SKM-1 treated with dmso at 0.1 percent for 144 hours (cell line): ENCODE measurements around the gene RNF126.
"Not testable (repeated sequence)": the region's sequence is repeated elsewhere in the genome, so short reads cannot be mapped to it uniquely, and the experiment has no call there.

Experiments
- DNase-seq: peaks from one replicate; lab custom pipeline; 2025; ENCODE audit not compliant: unreplicated experiment; lab: John Stamatoyannopoulos, UW

Gene RNF126

DNA sequence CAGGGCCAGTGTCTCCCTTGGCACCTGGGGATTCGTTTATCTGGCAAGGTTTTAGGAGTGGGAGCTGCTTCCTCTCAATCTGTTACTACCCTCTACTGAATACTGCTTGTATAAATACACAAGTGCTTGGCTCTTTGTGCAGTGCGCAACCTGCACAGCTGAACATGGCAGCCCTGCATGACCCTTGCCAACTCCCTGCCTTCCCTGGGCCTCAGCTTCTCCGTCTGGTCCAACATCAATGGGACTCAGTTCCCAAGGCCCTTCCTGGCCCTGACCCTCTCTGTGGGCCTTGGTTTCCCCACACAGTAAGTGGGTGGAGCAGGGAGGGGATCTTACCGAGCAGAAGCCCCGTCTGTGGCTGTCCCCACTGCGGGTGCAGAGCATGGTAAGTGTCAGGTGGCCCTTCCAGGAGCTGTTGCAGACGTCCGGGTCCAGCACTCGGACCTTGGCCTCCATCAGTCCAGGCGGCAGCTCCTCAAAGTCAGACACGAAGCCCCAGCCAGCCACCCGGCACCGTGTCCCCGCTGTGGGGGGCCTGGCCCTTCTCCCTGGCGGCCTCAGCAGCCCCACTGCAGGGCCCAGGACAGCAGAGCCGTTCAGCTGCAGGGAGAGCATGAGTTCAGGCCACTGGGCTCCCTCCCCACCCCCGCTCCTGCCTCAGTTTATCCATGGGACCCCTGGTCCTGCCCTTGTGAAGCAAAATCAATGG lies 23.7 kb upstream of the RNF126 start:
- DNase-seq = no peak

- DNase-seq = no peak
Measured at GRCh38 chr19:685454-685931, 22.5 kb upstream of the RNF126 start.

GRCh38 chr19:682678-683320 lies 19.8 kb upstream of the RNF126 start:
- DNase-seq = no peak

- no peak for DNase-seq
Measured at GRCh38 chr19:681029-682019, 18.3 kb upstream of the RNF126 start.

DNA sequence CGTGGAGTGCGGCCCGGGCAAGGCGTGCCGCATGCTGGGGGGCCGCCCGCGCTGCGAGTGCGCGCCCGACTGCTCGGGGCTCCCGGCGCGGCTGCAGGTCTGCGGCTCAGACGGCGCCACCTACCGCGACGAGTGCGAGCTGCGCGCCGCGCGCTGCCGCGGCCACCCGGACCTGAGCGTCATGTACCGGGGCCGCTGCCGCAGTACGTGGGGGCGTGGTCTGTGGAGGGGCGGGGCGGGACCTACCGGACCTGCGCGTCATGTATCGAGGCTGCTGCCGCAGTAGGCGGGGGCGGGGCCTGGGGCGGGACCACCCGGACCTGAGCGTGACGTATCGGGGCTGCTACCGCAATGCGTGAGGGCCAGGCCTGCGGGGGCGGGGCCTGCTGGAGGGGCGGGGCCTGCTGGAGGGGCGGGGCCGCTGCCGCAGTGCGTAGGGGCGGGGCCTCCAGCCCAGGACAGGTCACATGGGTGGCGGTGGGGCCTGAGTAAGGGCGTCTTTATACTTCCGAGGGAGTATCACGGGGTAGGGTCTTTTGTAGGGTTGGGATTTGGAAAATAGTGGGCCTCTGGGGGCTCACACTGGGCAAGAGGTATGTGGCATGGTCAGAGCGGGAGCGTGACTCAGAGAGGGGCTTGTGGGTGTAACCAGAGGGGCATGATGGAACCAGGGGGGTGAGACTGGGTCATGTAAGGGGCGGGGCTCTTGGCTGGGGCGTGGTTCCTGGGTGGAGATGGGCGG lies 17.4 kb upstream of the RNF126 start:
- peak; percentile 98 for DNase-seq

DNA sequence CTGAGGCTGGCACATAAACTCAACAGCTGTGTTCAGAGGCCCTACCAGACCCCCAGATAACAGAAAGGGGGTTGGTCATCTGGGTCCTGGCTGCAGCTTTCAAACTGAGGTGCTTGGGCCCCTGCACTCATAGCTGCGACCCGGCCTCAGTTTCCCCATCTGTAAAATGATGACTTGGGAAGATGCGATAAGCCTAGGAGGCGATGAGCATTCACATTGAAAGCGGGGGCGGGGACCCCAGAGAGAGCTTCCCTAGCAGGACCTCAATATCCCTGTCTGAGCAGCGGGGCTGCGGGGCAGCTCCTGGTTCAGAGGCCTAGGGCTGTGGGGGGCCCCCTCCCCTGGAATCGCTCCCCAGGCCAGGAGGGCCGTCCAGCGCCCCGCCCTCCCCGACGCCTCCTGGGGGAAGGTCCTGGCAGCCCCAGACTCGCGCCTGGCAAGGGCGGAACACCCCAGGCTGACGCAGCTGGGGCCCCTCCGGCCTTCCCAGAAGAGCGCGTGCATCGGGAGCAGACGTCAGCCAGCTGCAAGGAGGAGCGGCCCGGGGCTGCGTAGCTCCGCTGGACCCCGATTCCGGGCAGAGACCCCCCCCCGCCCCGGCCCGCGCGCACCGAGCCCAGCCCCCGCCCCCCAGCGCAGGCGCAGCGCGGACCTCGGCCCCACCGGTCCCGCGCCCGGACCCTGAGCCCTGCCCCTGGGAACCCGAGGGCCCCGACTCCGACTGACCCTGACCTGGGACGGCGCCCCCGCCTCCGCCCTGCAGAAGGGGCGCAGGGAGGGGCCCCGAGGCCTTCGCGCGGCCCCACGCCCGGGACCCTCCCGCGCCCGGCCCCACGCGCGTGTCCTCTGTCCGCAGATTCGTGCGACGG lies 16.6 kb upstream of the RNF126 start:
- no peak for DNase-seq

DNA sequence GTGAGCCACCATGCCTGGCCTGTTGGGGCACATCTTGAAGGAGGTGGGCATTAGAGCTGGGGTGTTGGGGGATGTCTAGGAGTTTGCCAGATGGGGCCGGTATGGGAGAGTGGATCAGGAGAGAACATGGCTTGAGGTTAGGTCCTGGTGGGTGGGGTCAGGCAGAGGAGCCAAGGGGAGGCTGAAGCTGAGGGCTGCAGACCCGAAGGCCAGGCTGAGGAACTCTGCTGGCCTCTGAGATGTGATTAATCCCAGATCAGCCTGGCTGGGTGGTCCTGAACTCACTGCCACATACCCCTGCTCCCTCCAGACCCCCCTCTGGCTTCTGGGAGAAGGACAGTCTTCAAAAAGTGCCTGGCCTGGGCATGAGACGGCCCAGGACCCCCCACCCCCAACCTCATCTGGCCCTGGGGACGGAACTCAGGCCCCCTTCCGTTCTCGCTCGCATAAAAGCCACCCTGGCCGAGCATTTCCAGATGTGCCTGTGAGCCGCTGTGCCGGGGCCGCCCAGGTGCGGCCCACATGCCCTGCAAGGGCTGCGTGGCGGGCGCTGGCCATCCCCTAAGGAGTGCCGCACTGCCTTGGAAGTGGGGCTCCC lies 15.9 kb upstream of the RNF126 start:
- no peak for DNase-seq

- no peak for DNase-seq
Measured at GRCh38 chr19:677601-678436, 14.8 kb upstream of the RNF126 start.

DNA sequence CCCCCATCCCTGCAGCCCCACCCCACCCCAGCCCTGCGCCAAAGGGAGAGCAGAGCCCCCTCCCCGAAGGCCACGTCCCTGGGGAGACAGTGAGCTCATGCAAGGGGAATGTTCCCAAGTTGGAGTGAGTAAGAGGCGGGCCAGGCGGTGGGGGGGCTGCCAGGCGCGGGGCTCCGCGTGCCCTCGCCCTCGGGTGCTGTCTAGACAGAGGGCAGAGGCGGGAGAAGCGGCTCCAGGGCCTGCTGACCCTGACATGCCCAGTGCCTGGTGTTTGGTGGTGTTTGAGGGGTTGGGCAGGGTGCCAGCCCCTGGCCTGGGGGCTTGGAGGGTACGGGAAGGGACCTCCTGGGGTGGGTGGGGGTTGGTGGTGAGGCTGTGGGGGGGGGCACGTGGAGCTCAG lies 14.2 kb upstream of the RNF126 start:
- DNase-seq = no peak

DNA sequence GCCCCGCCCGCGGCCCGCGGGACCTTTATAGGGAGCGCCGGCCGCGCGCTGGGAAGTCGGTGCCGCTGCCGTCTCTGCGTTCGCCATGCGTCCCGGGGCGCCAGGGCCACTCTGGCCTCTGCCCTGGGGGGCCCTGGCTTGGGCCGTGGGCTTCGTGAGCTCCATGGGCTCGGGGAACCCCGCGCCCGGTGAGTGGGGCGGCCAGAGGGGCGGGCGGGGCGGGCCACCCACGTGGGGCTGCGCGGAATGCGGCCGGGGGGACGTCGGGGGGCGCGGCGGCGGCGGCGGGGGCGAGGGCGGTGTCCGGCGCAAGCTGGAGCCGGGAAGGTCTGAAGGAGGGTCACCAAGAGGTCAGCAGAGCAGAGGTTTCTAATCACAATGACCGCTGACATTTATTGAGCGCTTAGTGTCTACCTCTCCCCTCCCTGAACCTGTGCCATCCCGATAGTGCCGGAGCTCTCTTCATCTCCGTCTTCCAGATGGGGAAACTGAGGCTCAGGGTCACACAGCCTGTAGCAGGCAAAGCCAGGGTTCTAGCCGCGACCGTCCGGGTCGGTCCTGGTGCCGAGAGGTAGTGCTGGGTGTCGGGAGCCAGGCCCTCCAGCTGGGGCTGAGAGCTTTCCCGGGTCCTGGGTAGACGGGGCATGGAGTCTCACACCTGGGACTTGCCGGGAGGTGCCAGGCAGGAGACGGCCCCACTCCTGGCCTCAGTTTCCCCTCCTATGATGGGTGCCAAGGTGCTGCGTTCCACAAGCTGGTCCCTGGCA lies 13.5 kb upstream of the RNF126 start, which contains the start of gene FSTL3:
Gene FSTL3, plus strand, starts transcription at position 54 of the 767 bp plus-strand sequence. Its CDS starts 32 bp downstream, at position 86.
- no peak for DNase-seq

- no peak for DNase-seq
Measured at GRCh38 chr19:676007-676338, 13.0 kb upstream of the RNF126 start.

- no peak for DNase-seq
Measured at GRCh38 chr19:674282-675151, 11.5 kb upstream of the RNF126 start.

GRCh38 chr19:670609-671075 lies 7.6 kb upstream of the RNF126 start:
- DNase-seq = no peak

DNA sequence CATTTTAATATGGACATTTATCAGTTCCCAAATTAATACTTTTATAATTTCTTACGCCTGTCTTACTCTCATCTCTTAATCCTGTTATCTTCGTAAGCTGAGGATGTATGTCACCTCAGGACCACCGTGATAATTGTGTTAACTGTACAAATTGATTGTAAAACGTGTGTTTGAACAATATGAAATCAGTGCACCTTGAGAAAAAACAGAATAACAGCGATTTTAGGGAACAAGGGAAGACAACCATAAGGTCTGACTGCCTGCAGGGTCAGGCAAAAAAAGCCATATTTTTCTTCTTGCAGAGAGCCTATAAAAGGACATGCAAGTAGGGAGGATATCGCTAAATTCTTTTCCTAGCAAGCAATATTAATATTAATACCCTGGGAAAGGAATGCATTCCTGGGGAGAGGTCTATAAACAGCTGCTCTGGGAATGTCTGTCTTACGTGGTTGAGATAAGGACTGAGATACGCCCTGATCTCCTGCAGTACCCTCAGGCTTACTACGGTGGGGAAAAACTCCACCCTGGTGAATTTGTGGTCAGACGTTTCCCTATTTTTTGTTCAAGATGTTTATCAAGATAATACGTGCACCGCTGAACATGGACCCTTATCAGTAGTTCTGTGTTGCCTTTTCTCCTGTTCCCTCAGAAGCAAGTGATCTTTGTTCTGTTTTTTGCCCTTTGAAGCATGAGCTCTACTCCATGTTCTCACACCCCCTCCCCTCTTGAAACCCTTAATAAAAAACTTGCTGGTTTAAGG lies 5.8 kb upstream of the RNF126 start:
- not testable (repeated sequence) for DNase-seq

- DNase-seq = not testable (repeated sequence)
Measured at GRCh38 chr19:666985-667573, 4.1 kb upstream of the RNF126 start.
